ENCODE data around the gene MGAT5B.

The MGAT5B gene

GRCh38 chr17:76917829-76918228, 49.6 kb downstream of the MGAT5B start:
- ChIA-PET POLR2A (ENCODE audit: low non-redundant PET) (no interaction called here), CTCF (interaction anchor here (0.6 to 1.4 kb wide), 4 partner anchors 45 to 1542 kb away, joined by 3 to 4 read pairs (median 4); no protein-coding TSS in a partner anchor)
- DNase-seq (ENCODE audit: low spot score) = no peak
- no peak overlapping the region for H3K27ac ChIP-seq
- no peak for TF ChIP-seq CTCF (conservative IDR thresholded peaks at IDR 0.05; ENCODE audit: low read depth)

- no peak overlapping the region for H3K27ac ChIP-seq
- ChIA-PET POLR2A (ENCODE audit: low non-redundant PET) (no interaction called here), CTCF (no interaction called here)
- TF ChIP-seq CTCF (conservative IDR thresholded peaks at IDR 0.05; ENCODE audit: low read depth) = no peak
- DNase-seq (ENCODE audit: low spot score) = no peak
These were observed 50.6 kb downstream of the MGAT5B start for GRCh38 chr17:76918811-76919210.

- TF ChIP-seq CTCF (conservative IDR thresholded peaks at IDR 0.05; ENCODE audit: low read depth) = no peak
- POLR2A ChIA-PET (ENCODE audit: low non-redundant PET) = interaction anchor here (0.5 kb wide), 1 partner anchor 12 kb away, joined by 3 read pairs; no protein-coding TSS in a partner anchor
- no peak for DNase-seq (ENCODE audit: low spot score)
- no peak overlapping the region for H3K27ac ChIP-seq
- CTCF ChIA-PET = no interaction called here
These were observed 52.3 kb downstream of the MGAT5B start for GRCh38 chr17:76920364-76921139.

GRCh38 chr17:76921340-76922036, 53.3 kb downstream of the MGAT5B start:
- no peak for TF ChIP-seq CTCF (conservative IDR thresholded peaks at IDR 0.05; ENCODE audit: low read depth)
- no peak overlapping the region for H3K27ac ChIP-seq
- ChIA-PET POLR2A (ENCODE audit: low non-redundant PET) (no interaction called here), CTCF (no interaction called here)
- DNase-seq (ENCODE audit: low spot score) = no peak

GRCh38 chr17:76922084-76922483, 53.9 kb downstream of the MGAT5B start:
- ChIA-PET CTCF (no interaction called here), POLR2A (ENCODE audit: low non-redundant PET) (no interaction called here)
- no peak overlapping the region for H3K27ac ChIP-seq
- no peak for DNase-seq (ENCODE audit: low spot score)
- TF ChIP-seq CTCF (conservative IDR thresholded peaks at IDR 0.05; ENCODE audit: low read depth) = no peak

GRCh38 chr17:76922967-76923366, 54.8 kb downstream of the MGAT5B start:
- POLR2A ChIA-PET (ENCODE audit: low non-redundant PET) = no interaction called here
- DNase-seq (ENCODE audit: low spot score) = no peak
- CTCF ChIA-PET = no interaction called here
- no peak for TF ChIP-seq CTCF (conservative IDR thresholded peaks at IDR 0.05; ENCODE audit: low read depth)
- H3K27ac ChIP-seq = no peak overlapping the region

Data from RWPE1 (cell line).